HT1080 (cell line): Measurements from ENCODE around the gene SENP2. TPM values are rescaled to one million over a fixed set of nuclear protein-coding genes. Genes with fewer than 3 reads are reported as not detected.

Experiments
- DNase-seq: peaks from one replicate; pipeline ENCODE4 v3.0.0-alpha.2; 2015; ENCODE audit warnings: low read depth
- small RNA-seq: library from RNA; depleted of rRNA; stranded (forward); fragments of <200 nt; gene quantifications from one replicate; pipeline ENCODE3, GENCODE V24; 2014
- total RNA-seq: library from RNA; depleted of rRNA; stranded (reverse); fragments of >200 nt; shearing (Covaris generic); gene quantifications from 2 replicates; pipeline ENCODE4 v1.2.3, GENCODE V29; 2014; rRNA removed

The SENP2 gene
- total RNA-seq, 1 experiment from 2014 or later: 35.4 TPM

DNA sequence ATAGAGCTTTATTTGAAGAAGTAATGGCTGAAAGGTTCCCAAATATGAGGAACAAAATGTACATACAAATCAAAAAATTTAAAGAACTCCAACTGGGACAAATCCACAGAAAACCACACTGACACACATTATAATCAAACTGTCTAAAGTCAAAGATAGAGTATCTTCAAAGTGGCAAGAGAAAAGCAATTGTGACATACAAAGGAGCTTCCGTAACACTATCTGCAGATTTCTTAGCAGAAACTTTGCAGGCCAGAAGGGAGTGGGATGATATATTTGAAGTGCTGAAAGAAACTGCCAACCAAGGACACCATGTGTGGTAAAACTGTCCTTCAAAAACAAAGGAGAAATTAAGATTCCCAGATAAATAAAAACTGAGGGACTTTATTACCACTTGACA is 91.9 kb downstream of the SENP2 start:
- no peak for DNase-seq

DNA sequence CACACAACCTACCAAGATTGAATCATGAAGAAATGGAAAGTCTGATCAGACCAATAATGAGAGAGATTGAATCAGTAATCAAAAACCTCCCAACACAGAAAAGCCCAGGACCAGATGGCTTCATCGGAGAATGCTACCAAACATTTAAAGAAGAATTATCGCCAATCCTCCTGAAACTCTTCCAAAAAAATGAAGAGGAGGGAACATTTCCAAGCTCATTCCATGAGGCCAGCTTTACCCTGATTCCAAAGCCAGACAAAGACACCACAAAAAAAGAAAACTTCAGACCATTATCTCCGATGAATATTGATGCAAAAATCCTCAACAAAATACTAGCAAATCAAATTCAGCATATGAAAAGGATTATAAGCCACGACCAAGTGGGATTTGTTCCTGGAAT is 94.1 kb downstream of the SENP2 start:
- no peak for DNase-seq

Small RNAs within 50 kb of the gene (small RNA-seq; reads per million reads assigned to genes)
- not detected for gene AC133473.1

Other genes with a start within 250 kb of the SENP2 start
- 17.6 and 25.6 TPM in 2 replicates for gene MAP3K13, start 223.2 kb upstream of the SENP2 start, total RNA-seq
- gene TMEM41A, start 87.3 kb upstream of the SENP2 start, total RNA-seq: 20.0 and 23.9 TPM in 2 replicates
- 0.13 and 0.63 TPM in 2 replicates for gene LIPH, start 33.7 kb upstream of the SENP2 start, total RNA-seq
- gene IGF2BP2, start 238.7 kb downstream of the SENP2 start, total RNA-seq: 138 and 157 TPM in 2 replicates